SK-N-SH (cell line): Measurements from ENCODE around the gene CUL3.

Experiments used
- CHD2 ChIP-seq: fragments of 150-350 bp; IDR thresholded peaks from 2 replicates; pipeline ENCODE4 v1.6.1; 2018; ENCODE audit warnings: low read length; ENCODE audit not compliant: partially characterized antibody
- EP300 ChIP-seq, 2 experiments: IDR thresholded peaks; 2 replicates each; pipeline versions ENCODE4 v1.4.0 to v1.6.1; 2012; ENCODE audit warnings: borderline replicate concordance in 1 of 2, low read depth in 1 of 2, low read length in 1 of 2
- EZH2phosphoT487 ChIP-seq: fragments of 200-600 bp; sonication (generic); IDR thresholded peaks from 2 replicates; pipeline ENCODE4 v1.6.1; 2017; ENCODE audit warnings: low read depth, mixed run types, mild to moderate bottlenecking, antibody characterized with exemption, moderate library complexity, borderline replicate concordance
- POLR2AphosphoS5 ChIP-seq: IDR thresholded peaks from 2 replicates; pipeline ENCODE4 v1.6.1; 2012; ENCODE audit warnings: low read depth, low read length
- RAD21 ChIP-seq: IDR thresholded peaks from 2 replicates; pipeline ENCODE4 v1.6.1; 2012; ENCODE audit warnings: mild to moderate bottlenecking, low read length
- SMC3 ChIP-seq: IDR thresholded peaks from 2 replicates; pipeline ENCODE4 v1.6.1; 2012; ENCODE audit warnings: low read depth, low read length, improper control_type of control experiment
- TAF1 ChIP-seq: IDR thresholded peaks from 2 replicates; pipeline ENCODE4 v1.6.1; 2012; ENCODE audit warnings: low read depth, mild to moderate bottlenecking, low read length, moderate library complexity, borderline replicate concordance
- TEAD4 ChIP-seq: IDR thresholded peaks from 2 replicates; pipeline ENCODE4 v1.4.0; 2012; ENCODE audit warnings: mild to moderate bottlenecking, borderline replicate concordance; ENCODE audit not compliant: insufficient read depth
- TF ChIP-seq, protein P1 (sequence below): IDR thresholded peaks from 2 replicates; pipeline ENCODE4 v1.4.0; 2012; ENCODE audit warnings: low read depth, borderline replicate concordance
- TF ChIP-seq, protein P2 (sequence below): fragments of 200-600 bp; sonication (generic); IDR thresholded peaks from 2 replicates; pipeline ENCODE4 v1.6.1; 2017; ENCODE audit warnings: antibody characterized with exemption, mild to moderate bottlenecking, moderate library complexity
- TF ChIP-seq, protein P3 (sequence below): fragments of 150-350 bp; IDR thresholded peaks from 2 replicates; pipeline ENCODE4 v1.6.1; 2016; ENCODE audit warnings: mild to moderate bottlenecking, low read depth, low read length
- TF ChIP-seq, protein P4 (sequence below): IDR thresholded peaks from 2 replicates; pipeline ENCODE4; 2012
- TF ChIP-seq, protein P5 (sequence below): IDR thresholded peaks from 2 replicates; pipeline ENCODE4 v1.4.0; 2012; ENCODE audit warnings: low read depth, borderline replicate concordance
- TF ChIP-seq, protein P6 (sequence below): IDR thresholded peaks from 2 replicates; pipeline ENCODE4 v1.4.0; 2012; ENCODE audit warnings: low read depth

DNA sequence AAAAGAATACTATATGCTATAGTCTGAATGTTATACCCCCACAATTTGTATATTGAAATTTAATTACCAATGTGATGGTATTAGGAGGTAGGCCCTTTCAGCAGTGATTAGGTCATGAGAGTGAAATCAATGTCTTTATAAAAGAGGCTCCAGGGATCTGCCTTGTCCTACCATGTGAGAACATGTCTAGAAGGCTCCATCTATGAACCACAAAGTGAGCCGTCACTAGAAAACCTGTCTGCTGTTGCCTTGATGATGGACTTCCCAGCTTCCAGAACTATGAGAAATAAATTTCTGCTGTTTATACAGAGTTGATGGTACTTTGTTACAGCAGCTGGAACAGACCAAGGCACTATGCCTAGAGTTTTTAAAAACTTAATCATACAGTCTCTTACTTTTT, 136.9 kb downstream of the CUL3 start:
- TF ChIP-seq, protein P1, sequence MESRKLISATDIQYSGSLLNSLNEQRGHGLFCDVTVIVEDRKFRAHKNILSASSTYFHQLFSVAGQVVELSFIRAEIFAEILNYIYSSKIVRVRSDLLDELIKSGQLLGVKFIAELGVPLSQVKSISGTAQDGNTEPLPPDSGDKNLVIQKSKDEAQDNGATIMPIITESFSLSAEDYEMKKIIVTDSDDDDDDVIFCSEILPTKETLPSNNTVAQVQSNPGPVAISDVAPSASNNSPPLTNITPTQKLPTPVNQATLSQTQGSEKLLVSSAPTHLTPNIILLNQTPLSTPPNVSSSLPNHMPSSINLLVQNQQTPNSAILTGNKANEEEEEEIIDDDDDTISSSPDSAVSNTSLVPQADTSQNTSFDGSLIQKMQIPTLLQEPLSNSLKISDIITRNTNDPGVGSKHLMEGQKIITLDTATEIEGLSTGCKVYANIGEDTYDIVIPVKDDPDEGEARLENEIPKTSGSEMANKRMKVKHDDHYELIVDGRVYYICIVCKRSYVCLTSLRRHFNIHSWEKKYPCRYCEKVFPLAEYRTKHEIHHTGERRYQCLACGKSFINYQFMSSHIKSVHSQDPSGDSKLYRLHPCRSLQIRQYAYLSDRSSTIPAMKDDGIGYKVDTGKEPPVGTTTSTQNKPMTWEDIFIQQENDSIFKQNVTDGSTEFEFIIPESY: no peak
- TF ChIP-seq SMC3 (no peak), CHD2 (no peak), TAF1 (no peak), POLR2AphosphoS5 (no peak), EP300 (IDR thresholded peaks at IDR 0.05; ENCODE audit: borderline replicate concordance in 1 of 2, low read depth in 1 of 2, low read length in 1 of 2) (no peak), RAD21 (no peak), EZH2phosphoT487 (no peak), TEAD4 (no peak)
- TF ChIP-seq, protein P2, sequence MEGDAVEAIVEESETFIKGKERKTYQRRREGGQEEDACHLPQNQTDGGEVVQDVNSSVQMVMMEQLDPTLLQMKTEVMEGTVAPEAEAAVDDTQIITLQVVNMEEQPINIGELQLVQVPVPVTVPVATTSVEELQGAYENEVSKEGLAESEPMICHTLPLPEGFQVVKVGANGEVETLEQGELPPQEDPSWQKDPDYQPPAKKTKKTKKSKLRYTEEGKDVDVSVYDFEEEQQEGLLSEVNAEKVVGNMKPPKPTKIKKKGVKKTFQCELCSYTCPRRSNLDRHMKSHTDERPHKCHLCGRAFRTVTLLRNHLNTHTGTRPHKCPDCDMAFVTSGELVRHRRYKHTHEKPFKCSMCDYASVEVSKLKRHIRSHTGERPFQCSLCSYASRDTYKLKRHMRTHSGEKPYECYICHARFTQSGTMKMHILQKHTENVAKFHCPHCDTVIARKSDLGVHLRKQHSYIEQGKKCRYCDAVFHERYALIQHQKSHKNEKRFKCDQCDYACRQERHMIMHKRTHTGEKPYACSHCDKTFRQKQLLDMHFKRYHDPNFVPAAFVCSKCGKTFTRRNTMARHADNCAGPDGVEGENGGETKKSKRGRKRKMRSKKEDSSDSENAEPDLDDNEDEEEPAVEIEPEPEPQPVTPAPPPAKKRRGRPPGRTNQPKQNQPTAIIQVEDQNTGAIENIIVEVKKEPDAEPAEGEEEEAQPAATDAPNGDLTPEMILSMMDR: no peak
- TF ChIP-seq, protein P3, sequence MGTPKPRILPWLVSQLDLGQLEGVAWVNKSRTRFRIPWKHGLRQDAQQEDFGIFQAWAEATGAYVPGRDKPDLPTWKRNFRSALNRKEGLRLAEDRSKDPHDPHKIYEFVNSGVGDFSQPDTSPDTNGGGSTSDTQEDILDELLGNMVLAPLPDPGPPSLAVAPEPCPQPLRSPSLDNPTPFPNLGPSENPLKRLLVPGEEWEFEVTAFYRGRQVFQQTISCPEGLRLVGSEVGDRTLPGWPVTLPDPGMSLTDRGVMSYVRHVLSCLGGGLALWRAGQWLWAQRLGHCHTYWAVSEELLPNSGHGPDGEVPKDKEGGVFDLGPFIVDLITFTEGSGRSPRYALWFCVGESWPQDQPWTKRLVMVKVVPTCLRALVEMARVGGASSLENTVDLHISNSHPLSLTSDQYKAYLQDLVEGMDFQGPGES: no peak
- TF ChIP-seq, protein P4, sequence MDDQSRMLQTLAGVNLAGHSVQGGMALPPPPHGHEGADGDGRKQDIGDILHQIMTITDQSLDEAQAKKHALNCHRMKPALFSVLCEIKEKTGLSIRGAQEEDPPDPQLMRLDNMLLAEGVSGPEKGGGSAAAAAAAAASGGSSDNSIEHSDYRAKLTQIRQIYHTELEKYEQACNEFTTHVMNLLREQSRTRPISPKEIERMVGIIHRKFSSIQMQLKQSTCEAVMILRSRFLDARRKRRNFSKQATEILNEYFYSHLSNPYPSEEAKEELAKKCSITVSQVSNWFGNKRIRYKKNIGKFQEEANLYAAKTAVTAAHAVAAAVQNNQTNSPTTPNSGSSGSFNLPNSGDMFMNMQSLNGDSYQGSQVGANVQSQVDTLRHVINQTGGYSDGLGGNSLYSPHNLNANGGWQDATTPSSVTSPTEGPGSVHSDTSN: no peak
- TF ChIP-seq, protein P5, sequence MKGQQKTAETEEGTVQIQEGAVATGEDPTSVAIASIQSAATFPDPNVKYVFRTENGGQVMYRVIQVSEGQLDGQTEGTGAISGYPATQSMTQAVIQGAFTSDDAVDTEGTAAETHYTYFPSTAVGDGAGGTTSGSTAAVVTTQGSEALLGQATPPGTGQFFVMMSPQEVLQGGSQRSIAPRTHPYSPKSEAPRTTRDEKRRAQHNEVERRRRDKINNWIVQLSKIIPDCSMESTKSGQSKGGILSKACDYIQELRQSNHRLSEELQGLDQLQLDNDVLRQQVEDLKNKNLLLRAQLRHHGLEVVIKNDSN: no peak
- TF ChIP-seq, protein P6, sequence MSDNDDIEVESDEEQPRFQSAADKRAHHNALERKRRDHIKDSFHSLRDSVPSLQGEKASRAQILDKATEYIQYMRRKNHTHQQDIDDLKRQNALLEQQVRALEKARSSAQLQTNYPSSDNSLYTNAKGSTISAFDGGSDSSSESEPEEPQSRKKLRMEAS: no peak
